Stimulated activated CD8-positive, alpha-beta memory T cell treated with anti-CD3 and anti-CD28 coated beads, Interleukin-2, amount 100 ng/mL, for 48 hours (primary cell): ENCODE measurements around the gene ZYG11A.
"Not testable (repeated sequence)": the region's sequence is repeated elsewhere in the genome, so short reads cannot be mapped to it uniquely, and the experiment has no call there.

Experiments
- DNase-seq, 2 donors: peaks; one replicate each; pipeline ENCODE4 v3.0.0-alpha.2; 2020; ENCODE audit warnings: low read depth in 2 of 2

ZYG11A gene

DNA sequence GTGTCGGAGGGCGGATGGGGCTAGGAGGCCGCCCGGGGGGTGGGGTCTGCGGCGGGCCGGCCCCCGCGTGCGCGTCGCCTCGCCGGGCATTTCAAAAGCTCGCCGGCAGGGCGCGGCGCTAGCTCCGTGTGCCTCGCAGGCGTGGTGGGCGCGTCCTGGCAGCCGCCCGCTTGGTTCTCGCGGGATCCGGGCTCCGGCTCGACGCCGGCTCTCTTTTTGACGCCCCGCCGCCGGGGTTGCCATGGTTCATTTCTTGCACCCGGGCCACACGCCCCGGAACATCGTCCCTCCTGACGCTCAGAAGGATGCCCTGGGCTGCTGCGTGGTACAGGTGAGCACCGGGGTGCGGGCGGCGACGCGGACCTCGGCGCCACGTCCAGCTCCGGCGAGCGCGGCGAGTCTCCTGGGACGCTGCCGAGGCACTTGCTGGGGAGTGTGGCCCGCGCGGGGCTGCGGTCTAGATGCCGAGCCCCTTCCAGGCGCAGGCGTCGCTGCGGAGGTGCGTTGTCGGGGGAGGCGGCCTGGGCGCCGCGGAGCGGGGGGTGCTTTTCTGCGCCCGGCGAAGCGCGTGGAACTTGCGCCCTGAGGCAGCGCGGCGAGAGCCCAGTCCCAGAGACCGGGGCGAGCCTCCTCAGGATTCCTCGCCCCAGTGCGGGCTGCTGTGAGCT lies at the start of gene ZYG11A:
ZYG11A (plus strand) TSS at position 118 of the 668 bp plus-strand sequence; CDS start at position 242, 124 bp downstream.
- peak; percentile 62 to 68 for DNase-seq

DNA sequence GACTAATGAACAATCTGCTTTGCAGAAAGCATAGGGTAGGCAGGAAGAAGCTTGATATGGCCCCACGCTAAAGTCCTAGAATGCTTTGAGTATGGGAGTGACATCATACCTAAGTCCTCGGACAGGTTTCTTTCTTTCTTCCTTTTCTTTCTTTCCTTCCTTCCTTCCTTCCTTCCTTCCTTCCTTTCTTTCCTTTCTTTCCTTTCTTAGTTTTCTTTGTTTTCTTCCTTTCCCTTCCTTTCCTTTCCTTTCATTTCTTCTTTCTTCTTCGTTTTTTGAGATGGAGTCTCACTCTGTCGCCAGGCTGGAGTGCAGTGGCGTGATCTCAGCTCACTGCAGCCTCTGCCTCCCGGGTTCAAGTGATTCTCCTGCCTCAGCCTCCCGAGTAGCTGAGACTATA lies 48.8 kb upstream of the ZYG11A start:
- DNase-seq = not testable (repeated sequence)

DNA sequence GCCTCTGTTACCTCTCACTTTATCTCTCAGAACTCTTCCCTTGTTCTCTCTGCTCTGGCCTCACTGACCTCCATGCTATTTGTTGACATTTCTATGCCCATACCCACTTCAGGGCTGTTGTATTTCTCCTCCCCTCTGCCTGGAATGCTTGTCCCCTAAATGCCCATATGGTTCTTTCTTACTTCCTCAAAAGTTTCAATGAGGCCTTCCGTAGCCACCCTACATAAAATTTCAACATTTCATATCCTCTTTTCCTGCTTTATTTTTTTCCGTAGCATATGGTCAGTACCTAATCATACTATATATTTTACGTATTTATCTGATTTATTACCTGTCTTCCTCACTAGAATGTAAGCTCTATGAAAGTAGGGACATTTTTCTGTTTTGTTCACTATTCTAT lies 47.1 kb upstream of the ZYG11A start:
- DNase-seq = no peak

DNA sequence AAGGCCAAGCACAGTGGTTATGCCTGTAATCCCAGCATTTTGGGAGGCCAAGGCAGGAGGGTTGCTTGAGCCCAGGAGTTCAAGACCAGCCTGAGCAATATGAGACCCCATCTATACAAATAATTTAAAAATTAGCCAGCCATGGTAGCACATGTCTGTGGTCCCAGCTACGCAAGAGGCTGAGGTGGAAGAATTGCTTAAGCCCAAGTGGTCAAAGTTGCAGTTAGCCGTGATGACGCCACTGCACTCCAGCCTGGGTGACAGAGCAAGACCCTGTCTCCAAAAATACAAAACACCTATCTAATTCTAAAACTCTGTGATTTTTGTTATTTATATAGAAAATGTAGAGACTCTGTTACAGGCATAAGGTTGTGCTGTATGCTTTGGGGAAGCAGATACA lies 44.2 kb upstream of the ZYG11A start:
- no peak for DNase-seq

DNA sequence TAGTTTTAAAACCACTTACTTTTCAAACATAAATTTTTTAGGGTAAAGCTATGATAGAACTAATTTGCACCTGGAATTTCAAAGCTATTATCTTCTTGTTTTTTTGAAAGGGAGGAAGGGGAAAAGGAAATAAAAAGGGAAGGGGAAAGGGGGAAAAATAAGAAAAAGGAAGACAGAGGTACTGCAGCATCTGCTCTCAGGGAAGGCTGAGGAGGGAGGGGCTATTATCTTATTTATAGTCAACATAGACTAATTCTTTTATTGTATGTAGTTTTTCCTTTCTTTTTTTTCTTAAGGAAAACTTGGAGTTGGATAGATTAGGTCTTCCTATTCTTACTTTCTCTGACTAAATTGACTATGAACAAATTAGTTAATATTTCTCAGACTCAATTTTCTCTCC lies 41.5 kb upstream of the ZYG11A start:
- no peak for DNase-seq

DNA sequence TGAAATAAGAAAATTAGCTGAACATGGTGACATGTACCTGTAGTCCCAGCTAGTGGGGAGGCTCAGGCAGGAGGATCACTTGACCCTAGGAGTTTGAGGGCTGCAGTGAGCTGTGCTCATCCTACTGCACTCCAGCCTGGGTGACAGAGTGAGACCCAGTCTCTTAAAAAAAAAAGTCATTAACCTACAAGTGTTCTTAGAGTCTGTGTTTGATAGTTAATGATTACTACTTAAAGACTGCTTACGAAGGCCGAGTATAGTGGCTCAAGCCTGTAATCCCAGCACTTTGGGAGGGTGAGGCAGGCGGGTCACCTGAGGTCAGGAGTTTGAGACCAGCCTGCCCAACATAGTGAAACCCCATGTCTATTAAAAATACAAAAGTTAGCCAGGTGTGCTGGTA lies 38.5 kb upstream of the ZYG11A start:
- not testable (repeated sequence) for DNase-seq

DNA sequence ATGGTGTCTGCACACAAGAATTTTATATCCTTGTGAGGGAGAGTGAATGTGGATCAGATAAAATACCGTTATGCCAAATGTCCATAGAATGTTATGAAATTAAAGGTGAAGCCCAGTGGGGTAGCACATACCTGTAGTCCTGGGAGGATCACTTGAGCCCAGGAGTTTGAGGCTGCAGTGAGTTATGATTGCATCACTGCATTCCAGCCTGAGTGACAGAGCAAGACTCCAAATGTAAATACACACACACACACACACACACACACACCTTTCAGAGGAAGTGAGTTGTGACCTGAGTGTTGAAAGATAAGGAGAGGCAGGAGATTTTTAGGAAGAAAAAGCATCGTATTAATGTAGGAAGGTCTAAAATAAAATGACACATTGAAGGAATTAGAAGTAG lies 28.1 kb upstream of the ZYG11A start:
- no peak for DNase-seq

DNA sequence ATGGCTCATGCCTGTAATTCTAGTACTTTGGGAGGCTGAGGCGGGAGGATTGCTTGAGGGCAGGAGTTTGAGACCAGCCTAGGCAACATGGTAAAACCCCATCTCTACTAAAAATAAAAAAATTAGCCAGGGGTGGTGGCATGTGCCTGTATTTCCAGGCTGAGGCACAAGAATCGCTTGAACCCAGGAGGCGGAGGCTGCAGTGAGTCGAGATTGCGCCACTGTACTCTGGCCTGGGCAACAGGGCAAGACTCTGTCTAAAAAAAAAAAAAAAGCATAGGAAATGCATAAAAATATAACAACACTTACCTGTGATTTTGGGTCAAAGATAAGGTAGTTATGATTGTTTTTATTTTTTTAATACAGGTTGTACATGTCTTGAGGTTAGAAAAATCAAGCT lies 21.7 kb upstream of the ZYG11A start:
- DNase-seq = not testable (repeated sequence)

DNA sequence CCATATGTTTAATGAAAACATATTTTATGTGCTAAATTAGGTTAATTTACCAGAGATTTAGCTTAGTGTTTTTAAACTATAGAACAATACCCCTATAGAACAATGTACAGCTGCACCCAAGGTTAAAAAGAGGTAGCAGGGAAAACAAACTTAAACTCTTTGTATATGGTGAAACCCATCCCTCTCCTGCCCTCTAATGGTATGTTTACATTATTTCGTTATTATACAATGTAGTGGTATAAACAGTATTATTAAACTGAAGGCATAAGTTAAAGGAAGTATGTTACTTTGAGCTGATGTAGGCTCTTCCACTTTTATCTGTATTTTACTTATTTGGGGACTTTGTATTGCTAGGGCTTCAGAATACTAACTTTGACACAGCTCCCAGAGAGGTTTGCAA lies 16.7 kb upstream of the ZYG11A start:
- no peak for DNase-seq

DNA sequence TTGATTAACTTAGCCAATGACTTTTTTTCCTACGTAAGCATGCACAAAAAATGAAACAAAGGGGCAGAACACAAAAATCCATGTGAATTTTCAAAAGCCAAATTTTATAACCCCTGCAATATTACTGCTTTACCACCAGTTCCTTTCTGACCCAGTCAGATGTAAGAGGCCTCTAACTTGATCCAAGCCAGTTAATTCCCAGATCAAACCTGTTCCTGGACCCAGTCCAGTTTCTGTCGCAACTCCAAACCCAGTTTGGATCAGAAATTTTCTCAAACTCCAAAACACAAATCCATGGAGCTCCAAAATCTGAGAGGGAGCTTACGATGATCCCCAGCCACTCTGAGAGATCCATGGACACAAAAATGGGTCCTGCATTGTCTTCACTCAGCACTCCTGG lies 7.8 kb upstream of the ZYG11A start:
- no peak for DNase-seq

DNA sequence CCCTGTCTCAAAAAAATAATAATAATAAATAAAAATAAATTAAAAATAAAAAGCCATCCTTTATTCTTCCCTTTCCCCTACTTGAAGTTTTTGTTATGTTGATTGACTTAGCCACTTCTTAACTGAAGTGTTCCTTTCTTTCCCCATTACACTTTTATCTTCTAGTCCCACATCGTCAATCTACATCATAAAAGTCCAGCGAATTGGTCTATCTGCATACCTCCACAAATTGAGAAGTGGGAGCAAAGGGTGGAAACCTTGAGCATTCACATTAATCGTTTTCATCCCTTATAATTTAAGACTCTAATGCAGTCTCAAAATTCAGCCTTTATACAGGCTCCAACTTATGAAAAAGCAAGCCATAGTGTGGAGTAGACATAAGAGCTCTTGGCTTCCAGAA lies 6.5 kb upstream of the ZYG11A start:
- no peak for DNase-seq

DNA sequence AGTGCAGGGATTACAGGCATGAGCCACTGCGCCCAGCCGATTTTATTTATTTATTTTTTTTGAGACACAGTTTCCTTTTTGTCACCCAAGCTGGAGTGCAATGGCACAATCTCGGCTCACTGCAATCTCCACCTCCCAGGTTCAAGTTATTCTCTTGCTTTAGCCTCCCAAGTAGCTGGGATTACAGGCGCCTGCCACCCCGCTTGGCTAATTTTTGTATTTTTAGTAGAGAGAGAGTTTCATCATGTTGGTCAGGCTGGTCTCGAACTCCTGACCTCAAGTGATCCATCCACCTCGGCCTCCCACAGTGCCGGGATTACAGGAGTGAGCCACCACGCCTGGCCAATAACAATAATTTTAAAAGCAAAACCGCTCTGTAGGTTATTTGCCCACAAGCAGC lies 3.4 kb upstream of the ZYG11A start:
- DNase-seq = not testable (repeated sequence)

DNA sequence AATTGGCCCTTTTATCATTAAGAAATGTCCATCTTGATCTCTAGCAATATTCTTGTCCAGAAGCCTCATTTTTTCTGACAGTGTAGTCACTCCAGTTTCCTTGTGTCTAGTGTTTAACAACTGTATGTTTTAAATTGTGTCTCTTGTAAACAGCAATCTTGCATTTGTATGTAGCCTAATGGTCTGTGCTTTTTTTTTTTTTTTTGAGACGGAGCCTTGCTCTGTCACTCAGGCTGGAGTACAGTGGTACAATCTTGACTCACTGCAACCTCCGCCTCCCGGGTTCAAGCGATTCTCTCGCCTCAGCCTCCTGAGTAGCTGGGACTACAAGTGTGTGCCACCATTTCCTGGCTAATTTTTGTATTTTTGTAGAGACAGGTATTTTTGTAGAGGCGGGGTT lies 2.6 kb downstream of the ZYG11A start:
- DNase-seq = not testable (repeated sequence)

DNA sequence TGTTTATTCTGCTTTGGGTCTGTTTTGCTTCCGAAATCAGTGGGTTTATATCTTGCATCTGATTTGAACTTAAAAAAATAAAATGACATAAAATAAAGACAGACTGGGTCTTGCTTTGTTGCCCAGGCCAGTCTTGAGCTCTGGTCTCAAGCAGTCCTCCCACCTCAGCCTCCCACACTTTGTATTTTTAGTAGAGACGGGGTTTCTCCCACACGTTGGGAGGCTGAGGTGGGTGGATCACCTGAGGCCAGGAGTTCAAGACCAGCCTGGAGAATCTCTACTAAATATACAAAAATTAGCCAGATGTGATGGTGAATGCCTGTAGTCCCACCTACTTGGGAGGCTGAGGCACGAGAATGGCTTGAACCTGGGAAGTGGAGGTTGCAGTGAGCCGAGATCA lies 5.9 kb downstream of the ZYG11A start:
- no peak for DNase-seq

DNA sequence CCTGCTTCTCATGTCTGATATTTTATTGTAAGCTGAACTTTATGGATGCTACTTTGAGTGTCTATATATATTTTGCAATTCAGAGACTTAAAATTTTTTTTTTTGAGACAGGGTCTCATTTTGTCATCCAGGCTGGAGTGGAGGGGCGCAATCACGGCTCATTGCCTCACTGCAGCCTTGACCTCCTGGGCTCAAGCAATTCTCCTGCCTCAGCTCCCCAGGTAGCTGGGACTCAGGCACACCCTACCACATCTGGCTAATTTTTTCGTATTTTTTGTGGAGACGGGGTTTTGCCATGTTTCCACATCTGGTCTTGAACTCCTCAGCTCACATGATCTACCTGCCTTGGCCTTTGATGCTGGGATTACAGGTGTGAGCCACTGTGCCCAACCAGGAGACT lies 8.4 kb downstream of the ZYG11A start:
- no peak for DNase-seq

DNA sequence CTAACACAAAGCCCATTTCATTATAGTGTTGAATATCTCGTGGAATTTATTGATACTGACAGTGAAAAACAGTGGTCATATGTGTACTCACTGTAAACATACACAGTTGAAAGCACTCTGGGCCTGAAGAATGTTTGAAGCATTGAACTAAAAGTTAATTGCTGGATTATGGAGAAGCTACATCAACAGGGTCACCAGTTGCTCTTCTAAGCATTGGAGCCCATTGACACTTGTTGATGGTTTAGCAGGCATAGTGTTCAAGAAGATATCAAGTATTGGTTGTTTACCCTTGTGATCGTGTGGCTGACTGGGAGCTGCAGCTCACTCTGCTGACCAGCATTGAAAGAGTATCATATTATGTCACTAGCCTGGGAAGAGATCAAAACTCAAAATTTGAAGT lies 10.3 kb downstream of the ZYG11A start:
- DNase-seq = no peak

DNA sequence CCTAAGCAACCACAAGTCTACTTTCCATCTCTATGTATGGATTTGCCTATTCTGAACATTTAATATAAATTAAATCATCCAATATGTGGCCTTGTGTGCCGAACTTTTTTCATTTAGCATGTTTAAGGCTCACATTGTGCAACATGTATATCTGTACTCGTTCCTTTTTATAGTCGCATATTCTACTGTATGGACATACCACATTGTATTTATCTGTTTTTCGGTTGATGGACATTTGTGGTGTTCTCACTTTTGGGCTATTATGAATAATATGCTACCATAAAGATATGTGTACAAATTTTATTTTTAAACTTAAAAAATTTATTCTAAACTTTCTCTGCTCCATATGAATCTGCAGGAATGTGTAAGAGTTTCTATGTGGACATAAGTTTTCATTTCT lies 13.0 kb downstream of the ZYG11A start:
- no peak for DNase-seq

DNA sequence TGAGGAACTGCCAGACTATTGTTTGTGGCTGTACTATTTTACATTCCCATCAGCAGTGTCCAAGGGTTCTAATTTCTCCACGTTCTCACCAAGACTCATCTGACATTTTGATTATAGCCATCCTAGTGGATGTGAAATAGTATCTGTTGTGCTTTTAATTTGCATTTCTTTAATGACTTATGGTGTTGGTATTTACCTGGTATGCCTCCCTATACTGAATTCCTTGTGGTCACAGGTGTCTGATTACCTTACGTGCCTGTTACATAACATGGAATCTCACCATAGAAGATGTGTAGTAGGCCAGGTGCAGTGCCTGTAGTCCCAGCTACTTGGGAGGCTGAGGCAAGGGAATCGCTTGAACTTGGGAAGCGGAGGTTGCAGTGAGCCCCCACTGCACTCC lies 13.5 kb downstream of the ZYG11A start:
- no peak for DNase-seq

DNA sequence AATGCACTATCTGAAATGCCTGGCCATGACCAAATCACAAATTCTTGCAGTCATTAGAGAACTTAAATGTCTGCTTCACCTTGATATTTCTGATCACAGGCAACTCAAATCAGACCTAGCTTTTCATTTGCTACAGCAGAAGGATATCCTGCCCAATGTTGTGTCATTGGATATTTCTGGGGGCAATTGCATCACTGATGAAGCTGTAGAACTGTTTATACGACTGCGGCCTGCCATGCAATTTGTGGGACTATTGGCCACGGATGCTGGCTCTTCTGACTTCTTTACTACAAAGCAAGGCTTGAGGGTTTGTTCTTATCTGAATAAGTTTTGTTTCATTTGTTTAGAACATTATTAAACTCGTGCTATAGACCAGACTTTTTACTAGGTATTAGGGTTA lies 14.9 kb downstream of the ZYG11A start:
- DNase-seq = no peak

DNA sequence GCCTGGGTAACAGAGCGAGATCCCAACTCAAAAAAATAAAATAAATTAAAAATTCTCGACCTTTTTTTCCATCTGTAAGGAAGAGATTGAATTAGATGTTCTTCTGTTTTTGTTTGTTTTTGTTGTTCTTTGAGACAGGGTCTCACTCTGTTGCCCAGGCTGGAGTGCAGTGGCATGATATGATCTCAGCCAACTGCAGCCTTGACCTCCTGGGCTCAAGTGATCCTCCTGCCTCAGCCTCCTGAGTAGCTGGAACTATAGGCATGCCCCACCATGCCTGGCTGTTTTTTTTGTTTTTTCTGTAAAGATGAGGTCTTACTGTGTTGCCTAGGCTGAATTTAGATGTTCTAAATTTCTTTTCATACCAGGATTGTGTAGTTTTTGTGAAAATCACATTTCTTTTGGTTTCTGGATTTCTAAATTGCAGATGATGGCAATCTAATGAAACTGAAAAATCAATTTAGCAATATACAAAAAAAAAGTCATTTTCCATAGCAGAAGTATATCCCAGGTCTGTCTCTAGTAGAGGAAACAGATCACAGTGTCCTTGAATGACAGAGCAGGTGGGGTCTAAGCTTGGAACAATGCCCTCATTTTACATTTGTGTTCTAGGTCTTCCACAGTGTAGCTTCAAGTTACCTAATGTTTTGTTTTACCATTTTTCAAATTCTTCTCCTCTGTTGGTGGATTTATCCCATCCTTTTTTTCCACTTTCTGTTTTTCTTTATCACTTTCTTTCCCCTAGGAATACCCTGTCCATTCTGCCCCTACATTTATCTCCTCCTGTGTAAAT lies 20.3 kb downstream of the ZYG11A start:
- DNase-seq = no peak

DNA sequence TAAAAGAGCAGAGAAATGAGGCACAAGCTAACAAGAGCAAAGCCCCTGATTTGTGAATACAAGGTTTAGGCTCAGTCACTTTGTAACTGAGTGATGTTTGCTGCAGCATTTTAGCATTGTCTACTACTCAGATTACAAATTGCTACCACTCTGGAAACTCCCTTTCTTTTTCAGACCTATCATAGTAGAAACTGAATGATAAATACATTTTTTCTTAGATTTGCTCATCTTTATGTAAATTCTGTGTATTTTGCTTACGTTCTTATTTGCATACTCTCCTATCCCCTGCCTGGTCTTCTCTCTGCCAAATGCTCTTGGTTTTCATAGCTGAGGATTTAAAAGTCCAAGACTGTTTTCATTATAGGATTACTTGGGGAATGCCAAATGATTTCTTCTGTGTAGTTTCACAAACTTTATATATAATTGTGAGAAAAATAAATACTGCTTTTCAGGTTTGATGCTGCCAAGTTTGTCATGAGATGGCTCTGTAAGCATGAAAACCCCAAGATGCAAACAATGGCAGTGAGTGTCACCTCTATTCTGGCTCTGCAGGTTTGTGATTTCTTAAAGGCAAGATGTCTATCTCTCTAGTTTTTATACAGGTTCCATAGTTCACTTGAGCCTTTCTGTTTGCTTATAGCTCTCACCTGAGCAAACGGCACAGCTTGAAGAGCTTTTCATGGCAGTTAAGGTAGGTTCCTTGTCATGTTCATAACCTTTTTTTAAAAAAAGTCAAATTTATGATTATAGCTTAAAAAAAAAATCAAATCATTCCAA lies 24.7 kb downstream of the ZYG11A start:
- DNase-seq = no peak

DNA sequence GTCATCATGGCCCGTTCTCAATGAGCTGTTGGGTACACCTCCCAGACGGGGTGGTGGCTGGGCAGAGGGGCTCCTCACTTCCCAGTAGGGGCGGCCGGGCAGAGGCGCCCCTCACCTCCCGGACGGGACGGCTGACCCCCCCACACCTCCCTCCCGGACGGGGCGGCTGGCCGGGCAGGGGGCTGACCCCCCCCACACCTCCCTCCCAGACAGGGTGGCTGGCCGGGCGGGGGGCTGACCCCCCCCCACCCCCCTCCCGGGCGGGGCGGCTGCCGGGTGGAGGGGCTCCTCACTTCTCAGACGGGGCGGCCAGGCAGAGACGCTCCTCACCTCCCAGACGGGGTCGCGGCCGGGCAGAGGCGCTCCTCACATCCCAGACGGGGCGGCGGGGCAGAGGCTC lies 27.2 kb downstream of the ZYG11A start:
- DNase-seq = not testable (repeated sequence)

DNA sequence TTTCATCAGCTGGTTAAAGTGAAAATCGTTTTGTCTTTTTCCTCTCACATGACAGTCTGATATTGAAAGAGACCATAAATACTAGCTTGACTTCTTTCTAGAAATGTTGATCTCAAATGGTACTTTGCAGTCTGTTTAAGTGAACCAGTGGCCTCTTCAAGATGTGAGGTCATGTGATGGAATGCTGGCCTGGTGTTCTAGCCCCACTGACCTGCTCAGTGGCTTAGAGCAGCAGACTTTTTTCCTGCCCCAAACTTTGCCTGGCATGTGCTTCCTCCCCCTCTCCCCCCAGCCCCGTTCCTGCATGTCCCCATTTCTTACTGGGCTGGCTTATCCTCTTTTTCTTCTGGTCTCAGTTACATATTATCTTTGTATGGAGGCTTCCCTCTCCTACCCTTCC lies 34.3 kb downstream of the ZYG11A start:
- no peak for DNase-seq
